RWPE2 (cell line): ENCODE data around the gene GALNT18.

Experiments used
- ATAC-seq: fragments of 200-7000 bp; cut with Tn5 transposase; 3 replicates; pipeline ENCODE4 v1.9.1; 2021; ENCODE audit warnings: low read depth
- DNase-seq: peaks from one replicate; pipeline ENCODE4 v3.0.0-alpha.2; 2020; ENCODE audit warnings: low spot score
- H3K27ac ChIP-seq: fragments of 450-650 bp; 2 replicates; pipeline ENCODE4 v1.5.1; 2017; ENCODE audit warnings: mild to moderate bottlenecking; ENCODE audit not compliant: poor library complexity, severe bottlenecking
- H3K27me3 ChIP-seq: fragments of 250-450 bp; sonication (Bioruptor Pico); 2 replicates; pipeline ENCODE4 v1.5.1; 2021; ENCODE audit warnings: mild to moderate bottlenecking, moderate library complexity; ENCODE audit not compliant: insufficient read depth, poor library complexity, severe bottlenecking
- H3K36me3 ChIP-seq: fragments of 250-450 bp; sonication (Bioruptor Pico); 2 replicates; pipeline ENCODE4 v1.5.1; 2020; ENCODE audit warnings: low read depth, mild to moderate bottlenecking, moderate library complexity
- H3K4me1 ChIP-seq: fragments of 250-450 bp; sonication (Bioruptor Pico); 2 replicates; pipeline ENCODE4 v1.5.1; 2021; ENCODE audit warnings: mild to moderate bottlenecking, moderate library complexity; ENCODE audit not compliant: insufficient read depth, poor library complexity, severe bottlenecking
- H3K4me3 ChIP-seq: fragments of 250-450 bp; sonication (Bioruptor Pico); 2 replicates; pipeline ENCODE4 v1.5.1; 2021; ENCODE audit warnings: mild to moderate bottlenecking, moderate library complexity; ENCODE audit not compliant: severe bottlenecking
- H3K9me3 ChIP-seq: fragments of 250-450 bp; sonication (Bioruptor Pico); 2 replicates; pipeline ENCODE4 v1.5.1; 2021; ENCODE audit warnings: mild to moderate bottlenecking, moderate library complexity; ENCODE audit not compliant: severe bottlenecking
- CTCF ChIP-seq: fragments of 450-650 bp; IDR thresholded peaks from one replicate; pipeline ENCODE4 v1.5.1; 2017; ENCODE audit warnings: mild to moderate bottlenecking, moderate library complexity; ENCODE audit not compliant: poor library complexity, severe bottlenecking

The GALNT18 gene

GRCh38 chr11:11441516-11441915 lies 180.3 kb downstream of the GALNT18 start:
- no peaks in the 10 kb centered on the region for H3K9me3 ChIP-seq
- no peak overlapping the region for H3K27ac ChIP-seq
- H3K36me3 ChIP-seq, result no peaks in the 10 kb centered on the region
- DNase-seq (no peak), ATAC-seq (no peak)
- TF ChIP-seq CTCF, result no peak
- no peak overlapping the region for H3K4me3 ChIP-seq
- peaks cover 11% of the 10 kb centered on the region for H3K4me1 ChIP-seq
- no peaks in the 10 kb centered on the region for H3K27me3 ChIP-seq

- Histone ChIP-seq H3K4me3 (no peak overlapping the region), H3K9me3 (no peaks in the 10 kb centered on the region), H3K27ac (no peak overlapping the region), H3K27me3 (no peaks in the 10 kb centered on the region), H3K4me1 (peaks cover 11% of the 10 kb centered on the region), H3K36me3 (no peaks in the 10 kb centered on the region)
- ATAC-seq (no peak), DNase-seq (no peak)
- TF ChIP-seq CTCF, result no peak
These were observed 180.7 kb downstream of the GALNT18 start for GRCh38 chr11:11441091-11441490.

- Histone ChIP-seq H3K36me3 (no peaks in the 10 kb centered on the region), H3K4me3 (no peak overlapping the region), H3K27me3 (no peaks in the 10 kb centered on the region), H3K9me3 (no peaks in the 10 kb centered on the region), H3K27ac (no peak overlapping the region), H3K4me1 (peaks cover 11% of the 10 kb centered on the region)
- ATAC-seq, result no peak
- no peak for DNase-seq
- no peak for TF ChIP-seq CTCF
These were observed 181.7 kb downstream of the GALNT18 start for GRCh38 chr11:11440144-11440543.

GRCh38 chr11:11439591-11439990 lies 182.2 kb downstream of the GALNT18 start:
- Histone ChIP-seq H3K27me3 (no peaks in the 10 kb centered on the region), H3K27ac (no peak overlapping the region), H3K36me3 (no peaks in the 10 kb centered on the region), H3K4me3 (no peak overlapping the region), H3K9me3 (no peaks in the 10 kb centered on the region), H3K4me1 (peaks cover 5% of the 10 kb centered on the region)
- ATAC-seq (no peak), DNase-seq (no peak)
- TF ChIP-seq CTCF, result no peak

GRCh38 chr11:11436715-11437313 lies 185.0 kb downstream of the GALNT18 start:
- Histone ChIP-seq H3K9me3 (no peaks in the 10 kb centered on the region), H3K4me1 (peaks cover 6% of the 10 kb centered on the region), H3K27me3 (no peaks in the 10 kb centered on the region), H3K36me3 (no peaks in the 10 kb centered on the region; the same call in 1 of the 2 replicates), H3K4me3 (no peak overlapping the region), H3K27ac (no peak overlapping the region)
- DNase-seq (no peak), ATAC-seq (no peak)
- no peak for TF ChIP-seq CTCF
